ENCODE results near the gene KRT6A. TPM values are rescaled to one million over a fixed set of nuclear protein-coding genes. Genes with fewer than 3 reads are reported as not detected.

Gene KRT6A
- total and polyA plus RNA-seq, 12 donors: 0.21 to 1.1 TPM; not detected in 10

GRCh38 chr12:52480073-52480472, 13.0 kb downstream of the KRT6A start:
- DNase-seq (no peak), ATAC-seq (no peak)
- Histone ChIP-seq H3K27me3 (peaks cover 0 to 38% (median 6%) of the 10 kb centered on the region in 7 donors), H3K36me3 (no peaks in the 10 kb centered on the region), H3K27ac (no peak overlapping the region), H3K4me3 (no peak overlapping the region), H3K9me3 (peaks cover 0 to 14% (median 0%) of the 10 kb centered on the region in 11 donors), H3K4me1 (no peaks in the 10 kb centered on the region)
- TF ChIP-seq, protein P1, sequence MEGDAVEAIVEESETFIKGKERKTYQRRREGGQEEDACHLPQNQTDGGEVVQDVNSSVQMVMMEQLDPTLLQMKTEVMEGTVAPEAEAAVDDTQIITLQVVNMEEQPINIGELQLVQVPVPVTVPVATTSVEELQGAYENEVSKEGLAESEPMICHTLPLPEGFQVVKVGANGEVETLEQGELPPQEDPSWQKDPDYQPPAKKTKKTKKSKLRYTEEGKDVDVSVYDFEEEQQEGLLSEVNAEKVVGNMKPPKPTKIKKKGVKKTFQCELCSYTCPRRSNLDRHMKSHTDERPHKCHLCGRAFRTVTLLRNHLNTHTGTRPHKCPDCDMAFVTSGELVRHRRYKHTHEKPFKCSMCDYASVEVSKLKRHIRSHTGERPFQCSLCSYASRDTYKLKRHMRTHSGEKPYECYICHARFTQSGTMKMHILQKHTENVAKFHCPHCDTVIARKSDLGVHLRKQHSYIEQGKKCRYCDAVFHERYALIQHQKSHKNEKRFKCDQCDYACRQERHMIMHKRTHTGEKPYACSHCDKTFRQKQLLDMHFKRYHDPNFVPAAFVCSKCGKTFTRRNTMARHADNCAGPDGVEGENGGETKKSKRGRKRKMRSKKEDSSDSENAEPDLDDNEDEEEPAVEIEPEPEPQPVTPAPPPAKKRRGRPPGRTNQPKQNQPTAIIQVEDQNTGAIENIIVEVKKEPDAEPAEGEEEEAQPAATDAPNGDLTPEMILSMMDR (IDR thresholded peaks at IDR 0.05): no peak
- intact Hi-C loops (cut with DNase I): no loop called here
- 53 to 64% methylated on average over 3 of the region's 3 CpGs for WGBS, 2 donors

- H3K27ac ChIP-seq: no peak overlapping the region
- peaks cover 0 to 4% (median 0%) of the 10 kb centered on the region in 11 donors for H3K9me3 ChIP-seq
- intact Hi-C loops (cut with DNase I): no loop called here
- ATAC-seq: no peak
- DNase-seq: no peak
- no peaks in the 10 kb centered on the region for H3K4me1 ChIP-seq
- H3K27me3 ChIP-seq: peaks cover 0 to 15% (median 0%) of the 10 kb centered on the region in 7 donors
- 60 to 70% methylated on average over 2 of the region's 2 CpGs for WGBS, 2 donors
- no peaks in the 10 kb centered on the region for H3K36me3 ChIP-seq
- TF ChIP-seq, protein P1 (IDR thresholded peaks at IDR 0.05): no peak
- no peak overlapping the region for H3K4me3 ChIP-seq
These were observed 15.4 kb downstream of the KRT6A start for GRCh38 chr12:52477651-52478050.

- intact Hi-C loops (cut with DNase I): no loop called here
- no peak for DNase-seq
- no peaks in the 10 kb centered on the region for H3K36me3 ChIP-seq
- H3K27me3 ChIP-seq: peaks cover 0 to 11% (median 0%) of the 10 kb centered on the region in 7 donors
- peaks cover 0 to 4% (median 0%) of the 10 kb centered on the region in 11 donors for H3K9me3 ChIP-seq
- no peak overlapping the region for H3K4me3 ChIP-seq
- TF ChIP-seq, protein P1 (IDR thresholded peaks at IDR 0.05): no peak
- 90 to 95% methylated on average over 2 of the region's 2 CpGs for WGBS, 2 donors
- no peak for ATAC-seq
- H3K27ac ChIP-seq: no peak overlapping the region
- H3K4me1 ChIP-seq: no peaks in the 10 kb centered on the region
These were observed 18.8 kb downstream of the KRT6A start for GRCh38 chr12:52474212-52474611.

DNA sequence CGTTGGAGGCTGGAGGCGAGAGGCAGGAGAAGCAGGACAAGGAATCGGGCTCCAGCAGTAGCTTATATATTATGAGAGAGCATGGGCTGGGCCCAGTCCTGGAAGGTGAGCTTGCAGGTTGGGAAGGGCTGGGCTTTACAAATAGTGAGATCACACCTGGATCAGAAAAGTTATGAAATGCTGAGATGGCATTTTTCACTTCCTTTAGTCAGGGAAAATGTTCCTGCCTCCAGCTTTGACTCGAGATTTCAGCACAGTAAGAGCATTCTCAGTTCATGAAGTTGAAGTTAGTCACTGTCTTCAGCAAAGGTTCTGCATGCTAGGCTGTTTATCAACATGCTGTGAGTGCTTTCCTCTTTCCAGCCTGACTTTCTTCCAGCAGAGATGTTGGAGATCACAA, 19.3 kb downstream of the KRT6A start, which contains the start of gene KRT6C:
Gene KRT6C, minus strand, starts transcription at position 38 of the 400 bp plus-strand sequence. CDS start 68 bp downstream, outside the sequence.
- Histone ChIP-seq H3K27ac (no peak within 1 kb of the TSS), H3K27me3 (peaks cover 0 to 12% (median 0%) of the 10 kb centered on the region in 7 donors), H3K9me3 (peaks cover 0 to 4% (median 0%) of the 10 kb centered on the region in 11 donors), H3K4me3 (no peak within 1 kb of the TSS), H3K4me1 (no peaks in the 10 kb centered on the region), H3K36me3 (no peaks in the 10 kb centered on the region)
- no peak for DNase-seq
- 79 to 86% methylated on average over 4 of the region's 4 CpGs for WGBS, 2 donors
- no peak for ATAC-seq
- TF ChIP-seq, protein P1 (IDR thresholded peaks at IDR 0.05): no peak
- intact Hi-C loops (cut with DNase I): no loop called here
